NCI-H748 (cell line): ENCODE measurements around the gene FEM1A.
"Not testable (repeated sequence)": the region's sequence is repeated elsewhere in the genome, so short reads cannot be mapped to it uniquely, and the experiment has no call there.

Source experiments
- DNase-seq: peaks from one replicate; lab custom pipeline; 2025; ENCODE audit not compliant: unreplicated experiment; lab: John Stamatoyannopoulos, UW

FEM1A gene

GRCh38 chr19:4774136-4774535 is 17.4 kb upstream of the FEM1A start:
- DNase-seq: no peak

GRCh38 chr19:4775627-4776152 is 15.8 kb upstream of the FEM1A start:
- DNase-seq: no peak

- peak; percentile 8 for DNase-seq
Observed at GRCh38 chr19:4776436-4777211, 14.9 kb upstream of the FEM1A start.

GRCh38 chr19:4778124-4778523 is 13.4 kb upstream of the FEM1A start:
- DNase-seq: not testable (repeated sequence)

GRCh38 chr19:4780860-4781259 is 10.7 kb upstream of the FEM1A start:
- DNase-seq: no peak

- DNase-seq: no peak
Observed at GRCh38 chr19:4781801-4782200, 9.7 kb upstream of the FEM1A start.

GRCh38 chr19:4786412-4787016 is 5.0 kb upstream of the FEM1A start:
- DNase-seq: not testable (repeated sequence)

GRCh38 chr19:4792019-4792865 is 708 bp downstream of the FEM1A start:
- DNase-seq: peak; percentile 17

- DNase-seq: not testable (repeated sequence)
Observed at GRCh38 chr19:4792866-4793195, 1.3 kb downstream of the FEM1A start.

GRCh38 chr19:4793278-4793677 is 1.7 kb downstream of the FEM1A start:
- not testable (repeated sequence) for DNase-seq

GRCh38 chr19:4794971-4795370 is 3.4 kb downstream of the FEM1A start:
- DNase-seq: no peak

- no peak for DNase-seq
Observed at GRCh38 chr19:4795400-4795799, 3.9 kb downstream of the FEM1A start.

- no peak for DNase-seq
Observed at GRCh38 chr19:4800591-4801081, 9.1 kb downstream of the FEM1A start.

- no peak for DNase-seq
Observed at GRCh38 chr19:4801085-4801619, 9.6 kb downstream of the FEM1A start.

GRCh38 chr19:4802711-4803110 is 11.2 kb downstream of the FEM1A start:
- no peak for DNase-seq

GRCh38 chr19:4803736-4804695 is 12.5 kb downstream of the FEM1A start:
- peak; percentile 46 for DNase-seq

- DNase-seq: not testable (repeated sequence)
Observed at GRCh38 chr19:4805140-4805539, 13.6 kb downstream of the FEM1A start.

GRCh38 chr19:4806384-4806783 is 14.8 kb downstream of the FEM1A start:
- DNase-seq: no peak

- DNase-seq: no peak
Observed at GRCh38 chr19:4807188-4807587, 15.7 kb downstream of the FEM1A start.
